SK-N-SH (cell line): ENCODE measurements around the gene DSCAML1.

Experiments used
- CTCF ChIP-seq: fragments of 200-600 bp; sonication (generic); IDR thresholded peaks from 2 replicates; pipeline ENCODE4 v1.6.1; 2017; ENCODE audit warnings: antibody characterized with exemption, mild to moderate bottlenecking, moderate library complexity
- EZH2phosphoT487 ChIP-seq: fragments of 200-600 bp; sonication (generic); IDR thresholded peaks from 2 replicates; pipeline ENCODE4 v1.6.1; 2017; ENCODE audit warnings: low read depth, mixed run types, mild to moderate bottlenecking, antibody characterized with exemption, moderate library complexity, borderline replicate concordance
- FOXM1 ChIP-seq: IDR thresholded peaks from 2 replicates; pipeline ENCODE4 v1.4.0; 2012; ENCODE audit warnings: low read depth, mild to moderate bottlenecking
- MXI1 ChIP-seq: IDR thresholded peaks from 2 replicates; pipeline ENCODE4 v1.6.1; 2012; ENCODE audit warnings: mild to moderate bottlenecking, low read depth, low read length, improper control_type of control experiment
- NFIC ChIP-seq: IDR thresholded peaks from 2 replicates; pipeline ENCODE4 v1.4.0; 2012; ENCODE audit warnings: borderline replicate concordance
- POLR2AphosphoS5 ChIP-seq: IDR thresholded peaks from 2 replicates; pipeline ENCODE4 v1.6.1; 2012; ENCODE audit warnings: low read depth, low read length
- RAD21 ChIP-seq: IDR thresholded peaks from 2 replicates; pipeline ENCODE4 v1.6.1; 2012; ENCODE audit warnings: mild to moderate bottlenecking, low read length
- SMC3 ChIP-seq: IDR thresholded peaks from 2 replicates; pipeline ENCODE4 v1.6.1; 2012; ENCODE audit warnings: low read depth, low read length, improper control_type of control experiment
- TF ChIP-seq, protein P1 (sequence below): IDR thresholded peaks from 2 replicates; pipeline ENCODE4 v1.6.1; 2012; ENCODE audit warnings: mild to moderate bottlenecking, low read depth, low read length, moderate library complexity

DNA sequence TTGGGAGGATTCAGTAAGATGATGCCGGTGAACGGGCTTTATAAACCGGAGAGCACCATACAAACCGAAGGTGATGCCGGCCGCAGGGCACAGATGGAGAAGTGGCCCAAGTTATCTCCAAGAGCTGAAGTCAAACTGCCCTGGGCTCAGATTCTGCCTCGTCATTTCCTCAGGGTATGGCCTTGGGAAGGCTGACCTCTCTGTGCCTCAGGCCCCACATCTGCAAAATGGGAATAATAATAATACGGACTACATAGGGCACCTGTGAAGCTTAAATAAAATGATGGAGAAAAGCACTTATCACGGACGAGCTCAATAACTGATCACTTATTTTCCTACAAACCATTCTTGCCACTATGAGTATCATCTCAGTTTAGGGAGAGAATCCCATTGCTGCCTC lies 29.9 kb downstream of the DSCAML1 start:
- TF ChIP-seq CTCF (no peak), NFIC (no peak), MXI1 (no peak), SMC3 (no peak), RAD21 (no peak), POLR2AphosphoS5 (no peak), FOXM1 (no peak), EZH2phosphoT487 (no peak)
- TF ChIP-seq, protein P1, sequence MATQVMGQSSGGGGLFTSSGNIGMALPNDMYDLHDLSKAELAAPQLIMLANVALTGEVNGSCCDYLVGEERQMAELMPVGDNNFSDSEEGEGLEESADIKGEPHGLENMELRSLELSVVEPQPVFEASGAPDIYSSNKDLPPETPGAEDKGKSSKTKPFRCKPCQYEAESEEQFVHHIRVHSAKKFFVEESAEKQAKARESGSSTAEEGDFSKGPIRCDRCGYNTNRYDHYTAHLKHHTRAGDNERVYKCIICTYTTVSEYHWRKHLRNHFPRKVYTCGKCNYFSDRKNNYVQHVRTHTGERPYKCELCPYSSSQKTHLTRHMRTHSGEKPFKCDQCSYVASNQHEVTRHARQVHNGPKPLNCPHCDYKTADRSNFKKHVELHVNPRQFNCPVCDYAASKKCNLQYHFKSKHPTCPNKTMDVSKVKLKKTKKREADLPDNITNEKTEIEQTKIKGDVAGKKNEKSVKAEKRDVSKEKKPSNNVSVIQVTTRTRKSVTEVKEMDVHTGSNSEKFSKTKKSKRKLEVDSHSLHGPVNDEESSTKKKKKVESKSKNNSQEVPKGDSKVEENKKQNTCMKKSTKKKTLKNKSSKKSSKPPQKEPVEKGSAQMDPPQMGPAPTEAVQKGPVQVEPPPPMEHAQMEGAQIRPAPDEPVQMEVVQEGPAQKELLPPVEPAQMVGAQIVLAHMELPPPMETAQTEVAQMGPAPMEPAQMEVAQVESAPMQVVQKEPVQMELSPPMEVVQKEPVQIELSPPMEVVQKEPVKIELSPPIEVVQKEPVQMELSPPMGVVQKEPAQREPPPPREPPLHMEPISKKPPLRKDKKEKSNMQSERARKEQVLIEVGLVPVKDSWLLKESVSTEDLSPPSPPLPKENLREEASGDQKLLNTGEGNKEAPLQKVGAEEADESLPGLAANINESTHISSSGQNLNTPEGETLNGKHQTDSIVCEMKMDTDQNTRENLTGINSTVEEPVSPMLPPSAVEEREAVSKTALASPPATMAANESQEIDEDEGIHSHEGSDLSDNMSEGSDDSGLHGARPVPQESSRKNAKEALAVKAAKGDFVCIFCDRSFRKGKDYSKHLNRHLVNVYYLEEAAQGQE = no peak
